ENCODE results near the gene ISLR2.
"Not testable (repeated sequence)": the region's sequence is repeated elsewhere in the genome, so short reads cannot be mapped to it uniquely, and the experiment has no call there.

ISLR2 gene

DNA sequence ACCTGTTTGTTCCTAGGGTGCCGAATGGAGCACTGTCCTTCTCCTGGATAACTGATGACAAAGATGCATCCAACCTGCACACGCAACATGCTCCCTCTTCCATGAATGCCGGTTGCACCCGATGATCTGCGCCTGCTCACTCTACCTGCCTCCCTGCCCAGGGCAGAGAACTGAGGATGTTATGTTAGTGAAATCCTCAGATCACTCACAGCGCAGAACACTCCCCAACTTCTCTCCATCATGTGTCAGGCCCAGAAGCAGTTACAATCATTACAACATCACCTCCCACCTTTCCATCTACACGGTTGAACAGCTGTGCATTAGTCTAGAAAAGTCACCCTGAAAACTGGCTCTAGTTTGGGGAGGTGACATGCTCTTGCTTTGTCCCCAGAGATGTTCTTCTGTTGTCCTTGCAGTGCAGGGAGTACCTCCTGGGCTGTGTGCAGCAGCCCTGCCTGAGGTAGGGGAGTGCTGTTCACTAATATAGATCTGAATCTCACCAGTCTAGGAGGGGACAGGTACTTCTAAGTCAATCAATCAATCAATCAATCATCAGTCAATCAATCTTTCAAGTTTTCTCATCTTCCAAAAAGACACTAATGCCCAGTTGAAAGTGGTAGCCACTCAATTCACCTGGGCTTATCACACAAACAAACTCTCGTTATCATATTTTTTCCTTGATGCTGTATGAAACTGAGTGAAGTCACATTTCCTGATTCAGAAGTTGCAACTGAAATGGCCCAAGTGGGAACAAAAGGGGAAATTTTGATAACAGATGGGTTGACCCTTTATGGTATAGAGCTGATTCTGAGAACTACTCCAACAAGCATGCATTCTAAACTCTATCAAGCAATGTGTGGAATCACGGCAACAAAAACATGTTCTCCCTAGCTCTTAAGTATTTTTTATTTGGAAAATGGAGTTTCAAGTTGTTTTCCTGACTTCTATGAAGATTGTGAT, 27.8 kb downstream of the ISLR2 start:
- no peak for FAIRE-seq

GRCh38 chr15:74158855-74159650, 28.7 kb downstream of the ISLR2 start:
- FAIRE-seq, result no peak

DNA sequence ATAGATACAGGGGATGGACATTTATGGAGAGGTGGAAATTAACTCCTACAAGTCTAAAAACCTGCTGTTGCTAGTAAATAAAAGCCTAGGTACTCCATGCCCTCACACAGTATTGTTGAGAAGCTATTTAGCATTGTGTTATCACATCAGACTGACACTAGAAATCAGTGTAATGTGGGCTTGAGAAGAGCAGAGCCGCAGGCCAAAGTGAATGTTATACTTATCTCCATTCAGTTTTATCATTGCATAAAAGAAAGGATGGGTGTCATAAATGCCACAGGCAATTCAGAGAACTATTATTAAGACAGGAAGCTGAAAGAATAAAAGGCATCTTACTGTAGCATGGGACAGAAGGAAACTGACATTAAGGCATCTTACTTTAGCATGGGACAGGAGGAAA, 29.4 kb downstream of the ISLR2 start:
- FAIRE-seq, result no peak

- FAIRE-seq, result not testable (repeated sequence)
Observed at GRCh38 chr15:74160390-74160789, 30.0 kb downstream of the ISLR2 start.

GRCh38 chr15:74162195-74162536, 31.8 kb downstream of the ISLR2 start:
- FAIRE-seq, result not testable (repeated sequence)

GRCh38 chr15:74165461-74165860, 35.1 kb downstream of the ISLR2 start:
- FAIRE-seq, result no peak

GRCh38 chr15:74167891-74168331, 37.5 kb downstream of the ISLR2 start:
- no peak for FAIRE-seq

GRCh38 chr15:74168711-74169126, 38.3 kb downstream of the ISLR2 start:
- FAIRE-seq, result no peak

GRCh38 chr15:74170071-74170844, 39.9 kb downstream of the ISLR2 start:
- FAIRE-seq, result no peak

- no peak for FAIRE-seq
Observed at GRCh38 chr15:74170875-74171578, 40.6 kb downstream of the ISLR2 start.

DNA sequence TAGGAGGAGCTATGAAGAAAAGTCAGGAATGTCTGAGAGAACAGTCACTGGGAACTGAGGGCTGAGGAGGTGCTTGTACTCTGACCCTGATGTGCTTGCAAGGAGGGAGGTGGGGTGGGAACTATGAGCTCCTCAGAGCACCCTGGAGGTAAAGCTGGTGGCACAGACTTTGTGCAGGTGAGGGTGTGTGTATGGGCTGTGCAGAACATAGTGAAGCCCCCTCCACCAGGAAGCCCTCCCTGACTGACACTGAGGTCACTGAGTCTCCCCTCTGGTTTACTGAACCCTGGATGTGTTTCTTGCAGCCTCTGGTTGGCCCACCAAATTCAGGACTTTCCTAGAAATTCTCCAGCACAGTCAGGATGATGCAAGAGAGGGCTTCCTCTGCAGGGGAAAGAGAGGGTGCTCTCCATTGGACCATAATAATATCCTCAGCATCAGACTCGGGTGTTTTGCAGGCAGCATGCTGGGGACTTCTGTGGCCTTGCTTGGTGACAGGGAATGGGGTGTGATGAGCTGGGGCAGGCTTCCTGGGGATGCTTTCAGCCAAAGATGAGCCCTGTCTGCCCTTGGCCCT, 41.7 kb downstream of the ISLR2 start:
- FAIRE-seq, result no peak

GRCh38 chr15:74172701-74173379, 42.5 kb downstream of the ISLR2 start:
- no peak for FAIRE-seq

DNA sequence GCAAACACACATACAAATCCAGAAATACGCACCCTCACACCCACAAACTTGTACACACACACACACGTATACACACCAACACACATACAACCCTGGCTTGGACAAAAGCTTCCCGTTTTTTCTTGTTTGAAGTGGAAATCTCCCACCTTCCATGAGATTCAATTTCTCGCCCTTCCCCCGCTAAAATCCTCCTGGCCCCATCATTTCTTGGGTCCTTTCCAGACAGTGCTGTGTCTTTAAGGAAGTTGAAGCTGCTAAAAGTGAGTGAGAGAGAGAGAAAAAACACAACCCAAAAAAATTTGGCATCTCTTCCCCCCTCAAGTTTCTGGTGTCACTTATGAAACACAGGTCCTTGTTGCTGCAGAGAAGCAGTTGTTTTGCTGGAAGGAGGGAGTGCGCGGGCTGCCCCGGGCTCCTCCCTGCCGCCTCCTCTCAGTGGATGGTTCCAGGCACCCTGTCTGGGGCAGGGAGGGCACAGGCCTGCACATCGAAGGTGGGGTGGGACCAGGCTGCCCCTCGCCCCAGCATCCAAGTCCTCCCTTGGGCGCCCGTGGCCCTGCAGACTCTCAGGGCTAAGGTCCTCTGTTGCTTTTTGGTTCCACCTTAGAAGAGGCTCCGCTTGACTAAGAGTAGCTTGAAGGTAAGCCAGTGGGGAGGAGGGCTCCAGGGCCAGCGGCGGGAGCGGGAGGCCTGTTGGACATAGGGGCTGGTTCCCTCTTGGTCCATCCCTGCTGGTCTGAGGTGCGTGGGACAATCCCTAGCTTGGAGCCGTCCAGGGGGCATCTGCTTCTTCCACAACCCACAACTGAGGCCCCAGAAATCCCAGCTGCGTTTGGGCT, 43.2 kb downstream of the ISLR2 start, which contains the start of gene ISLR:
ISLR (plus strand) TSS at position 331 of the 839 bp plus-strand sequence. CDS start 1,149 bp downstream, outside the sequence.
- no peak for FAIRE-seq

DNA sequence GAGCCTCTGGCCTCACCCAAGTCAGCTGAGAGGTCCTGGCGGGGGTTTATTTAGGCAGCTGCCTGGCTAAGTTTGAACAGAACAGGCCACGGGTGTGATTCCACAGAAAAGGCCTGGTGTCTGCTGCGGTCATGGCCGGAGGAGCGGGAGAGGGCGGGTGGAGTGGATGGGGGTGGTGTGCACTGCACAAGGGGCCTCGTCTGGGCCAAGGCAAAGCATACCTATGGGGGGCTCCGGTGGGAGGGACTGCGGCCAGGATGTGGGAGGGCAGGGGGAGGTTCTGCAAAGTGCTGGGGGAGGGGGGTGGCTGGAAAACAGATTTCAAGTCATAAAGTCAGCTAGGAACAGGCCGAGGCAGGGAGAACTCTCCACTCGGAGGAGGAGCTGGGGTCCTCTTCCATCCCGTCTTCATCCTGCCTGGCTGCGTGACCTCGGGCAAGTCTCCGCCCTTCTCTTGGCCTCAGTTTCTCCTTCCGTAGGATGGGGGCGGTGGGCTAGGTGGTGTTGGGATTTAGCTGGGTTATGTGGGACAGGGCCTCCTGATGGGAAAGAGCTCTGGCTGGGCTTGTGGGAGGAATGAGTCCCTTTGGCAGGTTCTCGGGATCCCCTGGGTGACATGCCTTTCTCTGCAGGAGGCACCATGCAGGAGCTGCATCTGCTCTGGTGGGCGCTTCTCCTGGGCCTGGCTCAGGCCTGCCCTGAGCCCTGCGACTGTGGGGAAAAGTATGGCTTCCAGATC, 44.0 kb downstream of the ISLR2 start:
- FAIRE-seq, result no peak

DNA sequence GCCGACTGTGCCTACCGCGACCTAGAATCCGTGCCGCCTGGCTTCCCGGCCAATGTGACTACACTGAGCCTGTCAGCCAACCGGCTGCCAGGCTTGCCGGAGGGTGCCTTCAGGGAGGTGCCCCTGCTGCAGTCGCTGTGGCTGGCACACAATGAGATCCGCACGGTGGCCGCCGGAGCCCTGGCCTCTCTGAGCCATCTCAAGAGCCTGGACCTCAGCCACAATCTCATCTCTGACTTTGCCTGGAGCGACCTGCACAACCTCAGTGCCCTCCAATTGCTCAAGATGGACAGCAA, 44.5 kb downstream of the ISLR2 start:
- no peak for FAIRE-seq

DNA sequence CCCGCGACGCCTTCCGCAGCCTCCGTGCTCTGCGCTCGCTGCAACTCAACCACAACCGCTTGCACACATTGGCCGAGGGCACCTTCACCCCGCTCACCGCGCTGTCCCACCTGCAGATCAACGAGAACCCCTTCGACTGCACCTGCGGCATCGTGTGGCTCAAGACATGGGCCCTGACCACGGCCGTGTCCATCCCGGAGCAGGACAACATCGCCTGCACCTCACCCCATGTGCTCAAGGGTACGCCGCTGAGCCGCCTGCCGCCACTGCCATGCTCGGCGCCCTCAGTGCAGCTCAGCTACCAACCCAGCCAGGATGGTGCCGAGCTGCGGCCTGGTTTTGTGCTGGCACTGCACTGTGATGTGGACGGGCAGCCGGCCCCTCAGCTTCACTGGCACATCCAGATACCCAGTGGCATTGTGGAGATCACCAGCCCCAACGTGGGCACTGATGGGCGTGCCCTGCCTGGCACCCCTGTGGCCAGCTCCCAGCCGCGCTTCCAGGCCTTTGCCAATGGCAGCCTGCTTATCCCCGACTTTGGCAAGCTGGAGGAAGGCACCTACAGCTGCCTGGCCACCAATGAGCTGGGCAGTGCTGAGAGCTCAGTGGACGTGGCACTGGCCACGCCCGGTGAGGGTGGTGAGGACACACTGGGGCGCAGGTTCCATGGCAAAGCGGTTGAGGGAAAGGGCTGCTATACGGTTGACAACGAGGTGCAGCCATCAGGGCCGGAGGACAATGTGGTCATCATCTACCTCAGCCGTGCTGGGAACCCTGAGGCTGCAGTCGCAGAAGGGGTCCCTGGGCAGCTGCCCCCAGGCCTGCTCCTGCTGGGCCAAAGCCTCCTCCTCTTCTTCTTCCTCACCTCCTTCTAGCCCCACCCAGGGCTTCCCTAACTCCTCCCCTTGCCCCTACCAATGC, 45.1 kb downstream of the ISLR2 start:
- FAIRE-seq, result no peak

- no peak for FAIRE-seq
Observed at GRCh38 chr15:74176262-74177214, 46.2 kb downstream of the ISLR2 start.

Measured in G401.6 (cell line).